ENCODE data around the gene RAB11FIP5. TPM values are rescaled to one million over a fixed set of nuclear protein-coding genes. Genes with fewer than 3 reads are reported as not detected.
A peak's percentile ranks its signal among the peaks of the same experiment; 100 is the strongest.
"Not testable (repeated sequence)": the region's sequence is repeated elsewhere in the genome, so short reads cannot be mapped to it uniquely, and the experiment has no call there.

The RAB11FIP5 gene
- 63.0 TPM for total RNA-seq

- peak; percentile 71 for DNase-seq (ENCODE audit: low spot score)
Observed at GRCh38 chr2:73112913-73113854, at the start of gene RAB11FIP5. Gene RAB11FIP5 (minus strand): TSS chr2:73112948. CDS start chr2:73112777, 171 bp downstream.

GRCh38 chr2:73156539-73157124 is 43.9 kb upstream of the RAB11FIP5 start:
- DNase-seq (ENCODE audit: low spot score), result peak; percentile 59

- no peak for DNase-seq (ENCODE audit: low spot score)
Observed at GRCh38 chr2:73142937-73143336, 30.2 kb upstream of the RAB11FIP5 start.

- no peak for DNase-seq (ENCODE audit: low spot score)
Observed at GRCh38 chr2:73141896-73142295, 29.1 kb upstream of the RAB11FIP5 start.

- DNase-seq (ENCODE audit: low spot score), result no peak
Observed at GRCh38 chr2:73135236-73135635, 22.5 kb upstream of the RAB11FIP5 start.

- no peak for DNase-seq (ENCODE audit: low spot score)
Observed at GRCh38 chr2:73134471-73134870, 21.7 kb upstream of the RAB11FIP5 start.

GRCh38 chr2:73133566-73134197 is 20.9 kb upstream of the RAB11FIP5 start:
- no peak for DNase-seq (ENCODE audit: low spot score)

- DNase-seq (ENCODE audit: low spot score), result no peak
Observed at GRCh38 chr2:73131807-73132206, 19.1 kb upstream of the RAB11FIP5 start.

GRCh38 chr2:73130790-73131189 is 18.0 kb upstream of the RAB11FIP5 start:
- no peak for DNase-seq (ENCODE audit: low spot score)

- DNase-seq (ENCODE audit: low spot score), result no peak
Observed at GRCh38 chr2:73128841-73129535, 16.2 kb upstream of the RAB11FIP5 start.

GRCh38 chr2:73122536-73122935 is 9.8 kb upstream of the RAB11FIP5 start:
- DNase-seq (ENCODE audit: low spot score), result no peak

- DNase-seq (ENCODE audit: low spot score), result not testable (repeated sequence)
Observed at GRCh38 chr2:73119611-73120239, 7.0 kb upstream of the RAB11FIP5 start.

GRCh38 chr2:73117441-73117840 is 4.7 kb upstream of the RAB11FIP5 start:
- DNase-seq (ENCODE audit: low spot score), result no peak

- no peak for DNase-seq (ENCODE audit: low spot score)
Observed at GRCh38 chr2:73116182-73116960, 3.6 kb upstream of the RAB11FIP5 start.

- no peak for DNase-seq (ENCODE audit: low spot score)
Observed at GRCh38 chr2:73114273-73114867, 1.6 kb upstream of the RAB11FIP5 start.

GRCh38 chr2:73112026-73112912 is 479 bp downstream of the RAB11FIP5 start:
- no peak for DNase-seq (ENCODE audit: low spot score)

- DNase-seq (ENCODE audit: low spot score), result peak; percentile 50
Observed at GRCh38 chr2:73111073-73112025, 1.4 kb downstream of the RAB11FIP5 start.

All from mucosa of gallbladder (tissue), 1 donor.